GM12872 (cell line): ENCODE measurements around the gene LIN7C.
A peak's percentile ranks its signal among the peaks of the same experiment; 100 is the strongest.

Experiments used
- TF ChIP-seq, protein P1 (sequence below): IDR thresholded peaks from 3 replicates; pipeline ENCODE4 v1.5.1; 2011; ENCODE audit warnings: low read depth, mild to moderate bottlenecking, low read length, moderate library complexity; ENCODE audit not compliant: insufficient read depth

The LIN7C gene

DNA sequence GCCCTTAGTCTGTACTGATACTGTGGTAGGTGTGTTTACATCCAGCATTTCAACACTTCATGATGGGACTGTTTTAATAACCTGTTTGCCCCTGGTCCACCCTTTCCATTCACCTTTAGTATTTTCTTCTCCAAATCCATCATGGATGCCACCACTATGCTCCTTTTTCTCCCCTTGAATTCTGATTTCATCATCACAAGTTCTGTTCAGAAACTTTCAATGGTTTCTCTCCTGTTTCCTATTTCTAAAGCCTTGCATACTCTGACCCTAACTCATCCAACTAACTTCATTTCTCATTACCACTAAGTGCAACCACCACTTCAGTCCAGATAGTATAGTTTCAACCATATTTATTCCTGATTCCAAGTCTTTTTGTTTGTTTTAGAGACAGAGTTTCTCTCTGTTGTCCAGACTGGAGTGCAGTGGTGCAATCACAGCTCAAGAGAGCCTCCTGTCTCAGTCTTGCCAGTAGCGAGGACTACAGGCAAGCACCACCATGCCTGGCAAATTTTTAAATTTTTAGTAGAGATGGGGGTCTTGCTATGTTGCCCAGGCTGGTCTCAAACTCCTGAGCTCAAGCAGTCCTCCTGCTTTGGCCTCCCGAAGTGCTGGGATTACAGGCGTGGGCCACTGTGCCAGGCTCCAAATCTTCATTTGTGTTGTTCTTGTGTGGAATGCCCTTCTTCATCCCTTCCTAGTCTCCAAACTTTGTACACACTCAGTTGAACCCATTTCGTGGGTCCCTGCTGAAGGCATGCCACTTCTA lies 1.2 kb upstream of the LIN7C start:
- TF ChIP-seq, protein P1, sequence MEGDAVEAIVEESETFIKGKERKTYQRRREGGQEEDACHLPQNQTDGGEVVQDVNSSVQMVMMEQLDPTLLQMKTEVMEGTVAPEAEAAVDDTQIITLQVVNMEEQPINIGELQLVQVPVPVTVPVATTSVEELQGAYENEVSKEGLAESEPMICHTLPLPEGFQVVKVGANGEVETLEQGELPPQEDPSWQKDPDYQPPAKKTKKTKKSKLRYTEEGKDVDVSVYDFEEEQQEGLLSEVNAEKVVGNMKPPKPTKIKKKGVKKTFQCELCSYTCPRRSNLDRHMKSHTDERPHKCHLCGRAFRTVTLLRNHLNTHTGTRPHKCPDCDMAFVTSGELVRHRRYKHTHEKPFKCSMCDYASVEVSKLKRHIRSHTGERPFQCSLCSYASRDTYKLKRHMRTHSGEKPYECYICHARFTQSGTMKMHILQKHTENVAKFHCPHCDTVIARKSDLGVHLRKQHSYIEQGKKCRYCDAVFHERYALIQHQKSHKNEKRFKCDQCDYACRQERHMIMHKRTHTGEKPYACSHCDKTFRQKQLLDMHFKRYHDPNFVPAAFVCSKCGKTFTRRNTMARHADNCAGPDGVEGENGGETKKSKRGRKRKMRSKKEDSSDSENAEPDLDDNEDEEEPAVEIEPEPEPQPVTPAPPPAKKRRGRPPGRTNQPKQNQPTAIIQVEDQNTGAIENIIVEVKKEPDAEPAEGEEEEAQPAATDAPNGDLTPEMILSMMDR: no peak

DNA sequence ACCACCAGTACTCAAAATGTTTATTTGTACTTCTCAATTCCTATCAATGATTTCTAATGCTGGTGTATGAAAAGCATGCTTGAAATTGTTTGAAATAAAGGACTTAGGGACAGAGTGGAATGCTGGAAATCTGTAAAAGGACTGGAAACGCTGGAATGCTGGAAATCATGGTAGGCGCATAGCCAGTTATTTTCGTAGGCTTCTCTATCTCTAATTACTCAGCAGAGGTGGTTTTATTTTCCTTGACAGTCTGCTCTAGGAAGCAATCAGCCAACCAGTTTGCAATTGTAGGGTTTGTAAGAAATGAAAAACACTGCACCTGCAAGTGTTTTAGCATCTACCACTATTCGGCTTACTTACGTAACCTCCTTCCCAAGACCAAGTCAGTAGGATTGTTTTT lies 788 bp downstream of the LIN7C start:
- TF ChIP-seq, protein P1: no peak

DNA sequence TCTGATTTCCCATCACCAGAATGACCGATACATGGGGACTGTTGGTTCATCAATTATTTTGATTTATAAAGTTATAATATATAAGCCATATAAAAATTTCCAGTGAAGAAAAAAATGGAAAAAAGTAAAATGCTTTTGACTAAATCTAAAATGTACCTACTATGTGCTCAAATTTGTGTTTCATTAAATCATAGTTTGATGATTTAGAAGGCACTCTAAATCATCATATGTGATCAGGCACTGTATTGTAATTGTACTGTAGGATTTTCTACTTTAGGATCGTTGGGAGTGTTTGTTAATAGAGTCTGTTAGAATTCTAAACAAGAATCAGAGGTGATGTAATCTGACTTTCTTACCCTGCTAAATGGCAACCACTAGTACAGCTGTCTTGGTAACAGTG lies 2.4 kb downstream of the LIN7C start:
- TF ChIP-seq, protein P1: no peak

DNA sequence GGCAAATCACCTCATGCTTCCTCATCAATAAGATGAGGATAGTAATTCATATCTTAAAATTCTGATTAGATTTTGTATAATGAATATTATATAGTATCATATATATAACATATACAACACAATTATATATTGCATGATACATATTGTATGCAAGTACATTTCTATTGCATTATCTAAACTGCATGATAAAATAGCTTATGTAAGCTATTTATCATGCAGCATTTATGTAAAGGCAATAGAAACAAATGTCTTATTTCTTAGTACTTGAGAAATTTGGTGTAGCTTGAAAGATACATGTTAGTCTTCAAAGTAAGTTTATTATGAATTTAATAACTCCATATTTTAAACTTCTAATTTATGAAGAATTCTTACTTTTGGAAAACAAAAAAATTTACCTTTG lies 5.5 kb downstream of the LIN7C start:
- TF ChIP-seq, protein P1: no peak

DNA sequence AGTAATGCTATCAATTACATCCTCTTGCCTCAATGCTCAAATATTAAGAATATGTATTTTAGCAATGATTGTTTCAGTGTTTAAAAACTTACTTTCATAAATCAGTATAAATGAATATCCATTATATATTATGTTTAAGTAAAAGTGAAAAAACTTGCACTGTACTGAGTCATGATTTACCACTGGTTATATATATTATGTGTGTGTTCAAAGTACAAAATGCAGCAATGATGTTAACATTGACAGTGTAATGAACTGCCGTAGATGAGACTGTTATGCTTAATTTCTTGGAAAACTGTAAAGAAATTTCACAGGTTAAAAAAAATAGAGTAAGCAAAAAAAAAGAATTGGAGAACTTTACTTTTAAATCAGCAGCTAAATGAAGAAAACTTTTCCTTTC lies 8.7 kb downstream of the LIN7C start:
- TF ChIP-seq, protein P1: no peak

DNA sequence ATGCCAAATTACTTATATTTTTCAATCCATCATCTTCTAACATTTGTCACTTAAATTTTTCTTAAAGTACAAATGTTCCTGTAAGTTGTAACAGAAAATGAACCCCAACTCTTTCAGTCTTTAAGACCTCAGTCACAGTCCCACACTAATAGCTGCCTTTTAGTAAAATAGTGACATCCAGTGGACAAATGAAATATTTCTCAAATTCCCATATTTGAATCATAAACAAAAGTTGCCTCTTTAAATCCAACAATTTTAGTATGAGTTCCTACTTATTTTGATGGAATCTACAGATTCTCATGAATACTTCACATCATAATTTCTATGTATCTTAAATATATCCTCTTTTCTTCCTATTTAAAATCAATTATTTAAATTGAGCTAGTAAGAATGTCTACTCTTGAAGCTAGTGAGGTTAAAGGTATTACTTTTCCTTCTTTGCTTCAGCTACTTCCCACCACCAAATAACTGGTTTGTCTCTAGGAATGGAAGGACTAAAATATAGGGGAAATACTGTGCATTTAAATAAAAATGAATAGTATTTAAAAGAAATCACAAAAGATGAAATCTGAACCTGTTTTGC lies 9.2 kb downstream of the LIN7C start:
- TF ChIP-seq, protein P1: peak; percentile 37; the same call in 2 of the 3 replicates

DNA sequence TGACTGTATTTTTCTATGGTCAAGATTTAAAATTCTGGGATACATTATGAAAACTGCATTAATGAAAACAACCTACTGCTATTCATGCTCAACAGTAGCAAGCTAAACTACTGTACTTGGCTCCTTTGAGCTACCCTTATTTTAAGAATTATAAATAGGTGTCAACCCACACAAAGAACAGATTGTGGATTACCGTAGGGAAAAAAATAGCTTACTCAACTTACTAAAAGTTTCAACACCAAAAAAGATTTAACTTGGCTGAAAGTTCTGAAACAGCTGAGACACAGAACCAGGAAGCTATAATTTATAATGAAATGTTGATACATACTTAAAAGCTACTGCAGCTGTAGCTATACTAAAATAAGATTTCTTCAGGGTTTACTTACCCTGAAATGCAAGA lies 10.1 kb downstream of the LIN7C start:
- TF ChIP-seq, protein P1: no peak
